SU-DHL-6 (cell line): Measurements from ENCODE around the gene ADD3.

Source experiments
- EZH2phosphoT487 ChIP-seq: fragments of 200-600 bp; sonication (generic), shearing (Covaris generic); conservative IDR thresholded peaks from 2 replicates; pipeline ENCODE4 v1.6.1; 2018; ENCODE audit warnings: mild to moderate bottlenecking, antibody characterized with exemption, low read length, moderate library complexity, mixed read lengths
- TF ChIP-seq, protein P1 (sequence below): fragments of 200-600 bp; sonication (generic); IDR thresholded peaks from one replicate; pipeline ENCODE4 v1.5.1; 2017; ENCODE audit warnings: antibody characterized with exemption, mild to moderate bottlenecking, low read length, moderate library complexity; ENCODE audit not compliant: insufficient read depth, poor library complexity, severe bottlenecking

- TF ChIP-seq, protein P1, sequence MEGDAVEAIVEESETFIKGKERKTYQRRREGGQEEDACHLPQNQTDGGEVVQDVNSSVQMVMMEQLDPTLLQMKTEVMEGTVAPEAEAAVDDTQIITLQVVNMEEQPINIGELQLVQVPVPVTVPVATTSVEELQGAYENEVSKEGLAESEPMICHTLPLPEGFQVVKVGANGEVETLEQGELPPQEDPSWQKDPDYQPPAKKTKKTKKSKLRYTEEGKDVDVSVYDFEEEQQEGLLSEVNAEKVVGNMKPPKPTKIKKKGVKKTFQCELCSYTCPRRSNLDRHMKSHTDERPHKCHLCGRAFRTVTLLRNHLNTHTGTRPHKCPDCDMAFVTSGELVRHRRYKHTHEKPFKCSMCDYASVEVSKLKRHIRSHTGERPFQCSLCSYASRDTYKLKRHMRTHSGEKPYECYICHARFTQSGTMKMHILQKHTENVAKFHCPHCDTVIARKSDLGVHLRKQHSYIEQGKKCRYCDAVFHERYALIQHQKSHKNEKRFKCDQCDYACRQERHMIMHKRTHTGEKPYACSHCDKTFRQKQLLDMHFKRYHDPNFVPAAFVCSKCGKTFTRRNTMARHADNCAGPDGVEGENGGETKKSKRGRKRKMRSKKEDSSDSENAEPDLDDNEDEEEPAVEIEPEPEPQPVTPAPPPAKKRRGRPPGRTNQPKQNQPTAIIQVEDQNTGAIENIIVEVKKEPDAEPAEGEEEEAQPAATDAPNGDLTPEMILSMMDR, result no peak
- no peak for TF ChIP-seq EZH2phosphoT487
Observed at GRCh38 chr10:109961174-109962001, 46.4 kb upstream of the ADD3 start.
